ENCODE measurements around the gene HS6ST3.

HS6ST3 gene

DNA sequence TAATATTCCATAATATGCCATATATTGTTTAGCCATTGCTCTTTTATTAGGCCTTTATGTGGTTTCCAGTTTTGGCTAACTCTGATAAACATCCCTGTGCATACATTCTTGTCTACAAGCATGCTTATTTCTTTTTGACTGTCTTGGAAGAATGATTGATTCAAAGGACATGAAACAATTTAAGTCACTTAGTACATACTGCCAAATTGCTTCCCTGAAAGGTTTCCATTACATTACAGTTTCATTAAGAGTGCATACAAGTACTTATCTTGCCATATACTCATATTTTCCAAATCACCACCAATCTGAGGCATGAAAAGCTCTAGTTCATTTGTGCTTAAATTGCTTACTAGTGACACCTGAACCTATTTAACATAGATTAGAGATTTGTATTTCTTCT is 790.5 kb downstream of the HS6ST3 start:
- POLR2A ChIA-PET, result no interaction called here
- CTCF ChIA-PET, result interaction anchor here (1.0 to 1.2 kb wide), 2 partner anchors 11 to 12 kb away, joined by 3 to 4 read pairs; no protein-coding TSS in a partner anchor
- no peak for DNase-seq (ENCODE audit: extremely low spot score)
- TF ChIP-seq, protein P1, sequence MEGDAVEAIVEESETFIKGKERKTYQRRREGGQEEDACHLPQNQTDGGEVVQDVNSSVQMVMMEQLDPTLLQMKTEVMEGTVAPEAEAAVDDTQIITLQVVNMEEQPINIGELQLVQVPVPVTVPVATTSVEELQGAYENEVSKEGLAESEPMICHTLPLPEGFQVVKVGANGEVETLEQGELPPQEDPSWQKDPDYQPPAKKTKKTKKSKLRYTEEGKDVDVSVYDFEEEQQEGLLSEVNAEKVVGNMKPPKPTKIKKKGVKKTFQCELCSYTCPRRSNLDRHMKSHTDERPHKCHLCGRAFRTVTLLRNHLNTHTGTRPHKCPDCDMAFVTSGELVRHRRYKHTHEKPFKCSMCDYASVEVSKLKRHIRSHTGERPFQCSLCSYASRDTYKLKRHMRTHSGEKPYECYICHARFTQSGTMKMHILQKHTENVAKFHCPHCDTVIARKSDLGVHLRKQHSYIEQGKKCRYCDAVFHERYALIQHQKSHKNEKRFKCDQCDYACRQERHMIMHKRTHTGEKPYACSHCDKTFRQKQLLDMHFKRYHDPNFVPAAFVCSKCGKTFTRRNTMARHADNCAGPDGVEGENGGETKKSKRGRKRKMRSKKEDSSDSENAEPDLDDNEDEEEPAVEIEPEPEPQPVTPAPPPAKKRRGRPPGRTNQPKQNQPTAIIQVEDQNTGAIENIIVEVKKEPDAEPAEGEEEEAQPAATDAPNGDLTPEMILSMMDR (IDR thresholded peaks at IDR 0.05; ENCODE audit: control extremely low read depth, extremely low read depth, low read depth, missing control alignments), result no peak

All from GM10248 (cell line).